Activated CD4-positive, alpha-beta T cell treated with anti-CD3 and anti-CD28 coated beads, Interleukin-2, amount 50 U/mL, for 16 hours (primary cell): ENCODE measurements around the gene ZNF486.
"Not testable (repeated sequence)": the region's sequence is repeated elsewhere in the genome, so short reads cannot be mapped to it uniquely, and the experiment has no call there.

Experiments used
- DNase-seq: peaks from one replicate; pipeline ENCODE4 v3.0.0-alpha.2; 2020

Gene ZNF486

DNA sequence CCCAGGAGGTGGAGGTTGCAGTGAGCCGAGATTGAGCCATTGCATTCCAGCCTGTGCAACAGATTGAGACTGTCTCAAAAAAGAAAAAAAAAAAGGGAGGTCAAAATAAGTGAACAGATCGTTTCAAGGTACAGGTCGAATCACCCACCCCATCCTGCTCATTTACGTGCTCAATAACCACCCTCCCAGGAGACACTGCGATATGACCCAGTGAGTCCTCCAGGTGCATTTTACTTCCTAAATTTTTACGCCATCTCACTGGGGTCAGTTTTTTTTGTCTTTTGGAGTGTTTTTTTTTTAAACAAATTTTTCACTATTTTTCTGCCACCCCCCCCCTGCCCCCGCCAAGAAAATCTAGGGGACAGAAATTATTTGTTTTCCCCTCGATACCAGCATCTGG lies 68.1 kb downstream of the ZNF486 start:
- DNase-seq, result no peak

DNA sequence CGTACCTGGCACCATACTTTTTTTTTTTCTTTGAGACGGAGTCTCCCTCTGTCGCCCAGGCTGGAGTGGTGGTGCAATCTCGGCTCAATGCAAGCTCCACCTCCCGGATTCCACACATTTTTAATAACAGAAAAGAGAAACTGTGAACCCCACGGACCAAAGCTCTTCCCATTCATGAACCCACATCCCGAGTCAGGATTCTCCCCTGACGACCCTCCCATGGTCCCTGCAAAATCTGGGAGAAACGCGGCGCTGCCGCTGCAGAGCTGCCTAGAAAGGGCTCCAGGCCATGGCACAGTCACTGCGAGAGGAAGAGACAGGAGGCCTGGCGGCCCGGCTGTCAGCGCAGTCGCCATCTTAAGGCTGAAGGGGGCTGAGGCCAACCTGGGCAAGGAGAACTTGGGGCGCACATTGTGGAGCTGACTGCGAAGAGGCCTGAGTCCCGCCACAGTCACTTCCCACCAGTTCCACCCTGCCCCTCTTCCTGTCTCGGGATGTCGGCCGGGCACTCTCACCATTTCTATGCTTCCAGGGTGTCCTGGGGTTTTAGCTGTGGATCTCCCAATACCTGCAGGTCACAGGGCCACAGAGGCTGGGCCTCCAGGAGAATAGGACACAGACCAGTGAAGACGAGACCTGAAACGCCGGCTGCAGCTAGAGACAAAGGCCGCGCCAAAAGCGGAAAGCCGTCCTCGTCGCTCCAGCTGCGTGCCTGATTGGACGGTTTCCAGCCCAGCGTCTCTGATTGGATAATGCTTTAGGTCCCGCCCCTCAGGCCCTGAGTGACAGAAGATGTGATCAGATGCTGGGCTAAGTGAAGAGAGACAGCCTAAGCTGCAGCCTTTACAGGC lies 71.0 kb downstream of the ZNF486 start:
- peak; percentile 91 for DNase-seq

DNA sequence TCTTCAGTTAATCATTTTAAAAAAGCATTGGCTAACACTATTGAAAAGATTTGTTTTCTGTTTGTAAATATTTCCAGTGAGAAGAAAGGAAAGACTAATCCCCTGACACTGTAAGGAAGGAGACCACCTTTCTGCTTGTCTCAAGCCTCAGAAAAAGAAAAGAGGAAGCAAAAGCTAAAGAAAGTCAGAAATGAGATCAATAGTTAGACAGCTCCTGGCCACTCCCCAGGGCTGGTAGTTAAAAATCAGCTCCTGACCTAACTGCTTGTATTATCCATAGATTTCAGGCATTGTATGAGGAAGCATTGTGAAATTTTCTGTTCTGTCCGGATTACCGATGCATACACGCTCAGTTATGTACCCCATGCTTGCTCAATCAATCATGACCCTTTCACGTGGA lies 76.6 kb downstream of the ZNF486 start:
- no peak for DNase-seq

DNA sequence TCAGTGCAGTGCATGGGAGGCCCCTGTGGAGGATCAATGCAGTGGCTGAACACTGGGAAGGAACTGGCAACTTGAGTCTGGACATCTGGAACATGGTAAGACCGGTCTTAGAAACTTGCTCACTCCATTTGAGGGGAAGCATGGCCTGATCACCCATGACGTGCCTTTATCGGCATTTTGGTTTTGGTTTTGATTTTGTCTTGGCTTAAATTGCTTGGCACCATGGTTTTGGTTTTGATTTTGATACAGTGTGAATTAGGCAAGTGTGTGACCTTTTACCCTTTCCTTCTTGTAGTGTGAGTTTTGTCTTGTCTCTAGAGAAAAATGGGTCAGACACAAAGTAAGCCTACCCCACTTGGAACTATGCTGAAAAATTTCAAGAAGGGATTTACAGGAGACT lies 77.3 kb downstream of the ZNF486 start:
- no peak for DNase-seq

DNA sequence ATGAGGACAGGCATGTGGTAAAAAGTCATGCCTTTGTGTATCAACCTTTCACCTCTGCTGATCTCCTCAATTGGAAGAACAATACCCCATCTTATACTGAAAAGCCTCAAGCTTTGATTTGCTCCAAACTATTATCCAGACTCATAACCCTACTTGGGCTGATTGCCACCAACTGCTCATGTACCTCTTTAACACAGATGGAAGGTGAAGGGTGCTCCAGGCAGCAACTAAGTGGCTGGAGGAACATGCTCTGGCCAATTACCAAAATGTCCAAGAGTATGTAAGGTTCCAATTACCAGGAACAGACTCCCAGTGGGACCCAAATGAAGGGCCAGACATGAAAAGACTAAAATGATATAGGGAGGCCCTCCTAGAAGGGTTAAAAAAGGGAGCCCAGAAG lies 78.3 kb downstream of the ZNF486 start:
- no peak for DNase-seq

DNA sequence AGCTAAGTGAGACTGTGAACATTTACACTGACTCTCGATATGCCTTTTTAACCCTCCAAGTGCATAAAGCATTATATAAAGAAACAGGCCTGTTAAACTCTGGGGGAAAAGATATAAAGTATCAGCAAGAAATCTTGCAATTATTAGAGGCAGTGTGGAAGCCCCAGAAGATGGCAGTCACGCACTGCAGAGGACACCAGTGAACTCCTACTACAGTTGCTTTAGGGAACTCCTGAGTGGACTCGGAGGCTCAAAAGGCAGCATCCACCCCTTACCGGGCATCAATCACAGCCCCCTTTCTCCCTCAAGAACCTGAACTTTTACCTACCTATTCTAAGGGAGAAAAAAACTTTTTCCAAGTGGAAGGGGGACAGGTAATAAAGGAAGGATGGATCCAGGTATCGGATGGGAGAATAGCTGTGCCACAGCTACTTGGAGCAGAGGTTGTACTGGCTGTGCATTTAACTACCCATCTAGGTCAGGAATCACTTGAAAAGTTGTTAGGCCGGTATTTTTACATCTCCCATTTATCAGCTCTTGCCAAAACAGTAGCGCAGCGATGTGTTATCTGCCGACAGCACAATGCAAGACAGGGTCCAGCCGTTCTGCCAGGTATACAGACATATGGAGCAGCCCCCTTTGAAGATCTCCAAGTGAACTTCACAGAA lies 80.1 kb downstream of the ZNF486 start:
- DNase-seq, result no peak

DNA sequence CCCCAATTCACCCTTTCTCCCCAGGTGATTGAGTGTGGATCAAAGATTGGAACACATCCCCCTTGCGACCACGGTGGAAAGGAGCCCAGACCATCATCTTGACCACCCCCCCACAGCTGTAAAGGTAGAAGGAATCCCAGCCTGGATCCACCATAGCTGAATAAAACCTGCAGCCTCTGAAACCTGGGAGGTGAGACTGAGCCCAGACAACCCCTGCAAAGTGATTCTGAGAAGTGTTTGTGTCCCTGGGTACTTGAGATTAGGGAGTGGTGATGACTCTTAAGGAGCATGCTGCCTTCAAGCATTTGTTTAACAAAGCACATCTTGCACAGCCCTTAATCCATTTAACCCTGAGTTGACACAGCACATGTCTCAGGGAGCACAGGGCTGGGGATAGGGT lies 81.2 kb downstream of the ZNF486 start:
- not testable (repeated sequence) for DNase-seq
